ENCODE data around the gene SMIM41.

SMIM41 gene

DNA sequence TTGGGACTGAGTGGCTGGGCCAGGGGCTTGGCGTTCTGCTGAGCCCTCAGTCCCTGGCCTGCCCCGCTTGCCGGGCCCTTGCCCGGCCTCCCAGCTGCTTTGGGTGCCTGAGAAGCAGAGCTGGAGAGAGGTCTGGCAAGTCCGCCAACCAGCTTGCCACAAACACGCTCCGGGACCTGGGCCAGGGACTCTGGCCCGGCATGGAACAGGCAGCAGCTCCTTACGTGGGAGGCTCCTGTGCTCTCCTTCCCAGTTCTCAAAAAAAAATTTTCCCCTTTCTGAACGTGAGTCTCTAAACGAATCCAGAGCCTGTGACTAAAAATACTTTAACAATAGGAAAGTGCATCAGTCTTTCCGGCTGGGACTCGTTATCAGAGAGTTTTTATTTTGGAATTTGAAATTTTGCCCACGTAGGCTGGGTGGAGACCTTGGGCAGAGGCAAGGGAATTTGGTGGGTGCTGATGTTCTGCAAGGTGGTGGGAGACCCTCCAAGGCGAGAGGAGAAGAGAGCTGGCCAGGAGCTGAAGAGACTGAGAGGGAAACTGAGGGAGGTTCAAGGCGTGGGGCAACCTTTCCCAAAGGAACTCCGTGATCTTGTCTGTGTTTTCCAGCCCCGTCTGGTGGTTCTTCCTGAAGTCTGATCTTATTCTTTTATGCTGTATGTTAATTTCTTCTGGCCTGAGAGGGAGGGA is 35.1 kb upstream of the SMIM41 start:
- Mint-ChIP-seq H3K27ac (no peak overlapping the region), H3K36me3 (peaks cover 12% of the 10 kb centered on the region), H3K4me3 (no peak overlapping the region), H3K4me1 (peaks cover 45% of the 10 kb centered on the region), H3K9me3 (no peaks in the 10 kb centered on the region)
- no peak for DNase-seq (ENCODE audit: low spot score in 2 of 2)
- no peak for ATAC-seq

DNA sequence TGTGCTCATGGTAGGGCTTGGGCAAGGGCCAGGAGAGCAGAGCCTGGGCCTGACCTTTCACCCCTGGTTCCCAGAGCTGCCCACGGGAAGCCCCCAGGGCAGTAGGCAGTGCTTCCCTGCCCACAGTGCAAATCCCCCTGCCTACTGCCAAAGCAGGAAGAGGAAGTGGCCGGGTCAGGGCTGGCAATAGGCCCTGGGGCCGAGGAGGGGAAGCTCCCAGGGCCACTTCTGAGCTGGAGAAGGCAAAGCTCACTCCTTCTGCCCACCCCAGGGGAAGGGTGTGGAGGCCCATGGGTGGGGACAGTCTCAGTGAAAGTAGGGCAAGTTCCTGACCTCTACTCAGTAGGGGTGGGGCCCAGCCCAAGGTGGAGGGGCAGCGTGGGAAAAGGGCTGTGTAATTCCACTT is 33.7 kb upstream of the SMIM41 start:
- peaks cover 44% of the 10 kb centered on the region for H3K4me1 Mint-ChIP-seq
- DNase-seq (ENCODE audit: low spot score in 2 of 2): no peak
- no peak overlapping the region for H3K4me3 Mint-ChIP-seq
- H3K36me3 Mint-ChIP-seq: peaks cover 20% of the 10 kb centered on the region
- no peak for ATAC-seq
- H3K9me3 Mint-ChIP-seq: no peaks in the 10 kb centered on the region
- peak overlapping the region; percentile 88 for H3K27ac Mint-ChIP-seq

DNA sequence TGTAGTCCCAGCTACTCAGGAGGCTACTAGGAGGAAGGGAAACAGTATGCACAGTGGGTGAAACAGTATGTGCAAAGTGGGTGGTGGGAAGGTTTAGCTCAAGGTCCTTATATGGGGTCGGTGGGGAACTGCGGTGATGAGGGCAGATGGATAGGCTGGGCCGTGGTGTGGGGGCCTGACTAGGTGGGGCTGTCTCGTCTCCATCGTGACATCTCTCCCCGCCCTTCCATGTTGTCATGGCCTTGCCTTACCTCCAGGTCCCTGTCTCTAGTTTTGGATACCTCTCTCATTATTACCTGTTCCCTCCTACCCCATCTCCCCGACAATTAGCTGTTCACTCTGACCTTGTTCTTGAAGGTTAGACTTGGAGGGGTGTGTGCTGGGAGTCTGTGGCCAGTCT is 32.6 kb upstream of the SMIM41 start:
- H3K9me3 Mint-ChIP-seq: no peaks in the 10 kb centered on the region
- H3K27ac Mint-ChIP-seq: no peak overlapping the region
- H3K36me3 Mint-ChIP-seq: peaks cover 29% of the 10 kb centered on the region
- ATAC-seq: no peak
- no peak overlapping the region for H3K4me3 Mint-ChIP-seq
- H3K4me1 Mint-ChIP-seq: peaks cover 44% of the 10 kb centered on the region
- DNase-seq (ENCODE audit: low spot score in 2 of 2): no peak

DNA sequence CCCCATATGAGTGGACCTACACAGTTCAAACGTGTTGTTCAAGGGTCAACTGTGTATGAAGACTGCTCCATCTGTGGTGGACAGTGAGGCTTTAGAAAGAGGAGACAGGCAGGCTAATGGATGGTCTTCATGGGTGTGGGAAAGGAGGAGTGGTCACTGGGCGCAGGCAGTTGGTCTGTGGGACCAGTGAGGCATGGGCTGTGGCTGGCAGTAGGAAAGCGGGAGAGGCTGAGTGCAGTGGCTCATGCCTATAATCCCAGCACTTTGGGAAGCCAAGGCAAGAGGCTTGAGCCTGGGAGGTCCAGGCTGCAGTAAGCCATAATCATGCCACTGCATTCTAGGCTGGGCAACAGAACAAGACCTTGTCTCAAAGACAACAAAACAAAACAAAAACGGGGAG is 30.2 kb upstream of the SMIM41 start:
- no peaks in the 10 kb centered on the region for H3K9me3 Mint-ChIP-seq
- peak overlapping the region; percentile 96 for H3K27ac Mint-ChIP-seq
- DNase-seq (ENCODE audit: low spot score in 2 of 2) (no peak), ATAC-seq (no peak)
- H3K4me3 Mint-ChIP-seq: peak overlapping the region; percentile 96
- peaks cover 46% of the 10 kb centered on the region for H3K36me3 Mint-ChIP-seq
- H3K4me1 Mint-ChIP-seq: peaks cover 60% of the 10 kb centered on the region

DNA sequence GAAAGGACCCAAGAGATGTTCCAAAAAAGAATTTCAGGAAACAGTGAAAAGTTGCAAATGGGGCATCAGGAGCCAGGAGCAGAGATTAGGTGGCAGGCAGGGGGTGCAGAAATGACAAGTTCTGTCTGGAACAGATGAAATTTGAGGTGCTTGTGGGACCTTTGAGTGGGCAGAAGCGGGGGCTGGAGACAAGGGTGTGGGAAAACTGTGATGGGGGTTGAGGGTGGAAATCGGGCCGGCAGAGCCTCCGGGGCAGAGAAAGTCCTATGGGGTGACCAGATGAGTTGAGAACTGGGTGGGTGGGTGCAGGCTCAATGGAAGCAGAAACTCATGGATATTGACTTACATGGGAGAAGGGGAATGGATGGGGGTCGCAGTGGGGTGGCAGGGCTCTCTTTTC is 29.8 kb upstream of the SMIM41 start:
- peak overlapping the region; percentile 96 for H3K4me3 Mint-ChIP-seq
- peaks cover 63% of the 10 kb centered on the region for H3K4me1 Mint-ChIP-seq
- ATAC-seq (no peak), DNase-seq (ENCODE audit: low spot score in 2 of 2) (no peak)
- peak overlapping the region; percentile 96 for H3K27ac Mint-ChIP-seq
- no peaks in the 10 kb centered on the region for H3K9me3 Mint-ChIP-seq
- peaks cover 50% of the 10 kb centered on the region for H3K36me3 Mint-ChIP-seq

DNA sequence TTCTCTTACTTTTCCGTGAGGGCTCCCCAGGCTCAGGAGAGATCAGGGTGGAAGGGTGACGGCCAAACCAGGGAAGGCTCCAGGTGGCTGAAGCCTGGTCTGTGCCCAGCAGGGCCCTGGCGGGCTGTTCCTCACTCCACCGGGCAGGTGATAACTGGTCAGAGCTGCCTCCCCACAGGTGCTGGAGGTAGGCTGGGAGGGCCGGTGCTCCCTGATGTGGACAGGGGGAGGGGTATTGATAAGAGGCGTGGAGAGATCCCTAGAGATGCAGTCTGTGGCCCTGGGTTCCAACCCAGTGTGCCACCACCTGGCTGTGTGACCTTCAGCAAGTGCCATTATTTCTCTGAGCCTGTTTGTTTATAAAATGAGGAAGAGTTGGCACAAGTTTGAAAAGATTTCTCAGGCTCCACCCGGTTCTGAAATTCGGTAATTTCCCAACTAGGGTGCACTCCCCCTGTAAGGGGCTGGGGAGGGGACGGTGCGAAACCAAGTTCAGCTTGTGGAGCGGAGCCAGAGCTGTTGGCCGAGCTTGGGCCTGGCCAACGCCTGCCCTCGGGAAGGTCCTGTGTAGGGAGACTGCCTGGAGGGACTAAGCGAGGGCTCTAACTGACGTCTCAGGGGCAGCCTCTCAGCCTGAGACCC is 29.3 kb upstream of the SMIM41 start:
- Mint-ChIP-seq H3K4me1 (peaks cover 63% of the 10 kb centered on the region), H3K36me3 (peaks cover 55% of the 10 kb centered on the region), H3K9me3 (no peaks in the 10 kb centered on the region), H3K27ac (peak overlapping the region; percentile 96), H3K4me3 (peak overlapping the region; percentile 96)
- DNase-seq (ENCODE audit: low spot score in 2 of 2) (no peak), ATAC-seq (no peak)

DNA sequence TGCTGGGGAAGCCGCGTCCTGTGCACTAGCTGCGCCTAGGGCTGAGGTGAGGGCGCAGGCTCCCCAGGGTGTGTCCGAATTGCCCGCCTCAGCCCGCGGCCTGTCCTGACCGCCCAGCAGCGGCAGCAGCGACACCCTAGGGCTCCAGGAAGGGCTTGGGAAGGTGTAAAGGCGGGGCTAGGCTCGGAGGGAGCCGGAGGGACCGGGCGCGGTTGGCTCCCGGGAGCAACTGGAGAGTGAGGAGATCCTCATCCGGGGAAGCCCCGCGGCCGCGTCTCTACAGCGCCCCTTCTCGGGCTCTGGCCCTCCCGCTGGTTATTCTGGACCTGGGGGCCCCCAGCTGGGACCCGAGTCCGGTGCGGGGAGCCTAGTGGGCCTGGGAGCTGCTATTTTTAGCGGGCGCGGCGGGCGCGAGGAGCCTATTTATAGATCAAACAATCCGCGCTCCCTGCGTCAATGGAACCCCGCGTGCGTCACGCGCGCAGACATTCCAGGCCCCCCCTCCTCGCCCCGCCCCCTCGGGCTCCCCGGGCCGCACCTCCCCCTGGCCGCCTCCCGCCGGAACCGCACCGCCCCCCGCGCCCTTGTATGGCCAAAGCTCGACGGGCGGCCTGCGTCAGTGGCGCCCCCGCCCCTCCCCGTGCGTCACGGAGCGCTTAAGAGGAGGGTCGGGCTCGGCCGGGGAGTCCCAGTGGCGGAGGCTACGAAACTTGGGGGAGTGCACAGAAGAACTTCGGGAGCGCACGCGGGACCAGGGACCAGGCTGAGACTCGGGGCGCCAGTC is 28.6 kb upstream of the SMIM41 start, which contains the start of gene NR4A1:
Gene NR4A1, plus strand, starts transcription at position 685 of the 784 bp plus-strand sequence. CDS start 2,887 bp downstream, outside the sequence.
- ATAC-seq: peak; percentile 88
- Mint-ChIP-seq H3K36me3 (peaks cover 63% of the 10 kb centered on the region), H3K27ac (peak within 1 kb of the TSS; percentile 96), H3K4me3 (peak within 1 kb of the TSS; percentile 96), H3K9me3 (no peaks in the 10 kb centered on the region), H3K4me1 (peaks cover 57% of the 10 kb centered on the region)
- DNase-seq (ENCODE audit: low spot score in 2 of 2): peak; percentile 97

DNA sequence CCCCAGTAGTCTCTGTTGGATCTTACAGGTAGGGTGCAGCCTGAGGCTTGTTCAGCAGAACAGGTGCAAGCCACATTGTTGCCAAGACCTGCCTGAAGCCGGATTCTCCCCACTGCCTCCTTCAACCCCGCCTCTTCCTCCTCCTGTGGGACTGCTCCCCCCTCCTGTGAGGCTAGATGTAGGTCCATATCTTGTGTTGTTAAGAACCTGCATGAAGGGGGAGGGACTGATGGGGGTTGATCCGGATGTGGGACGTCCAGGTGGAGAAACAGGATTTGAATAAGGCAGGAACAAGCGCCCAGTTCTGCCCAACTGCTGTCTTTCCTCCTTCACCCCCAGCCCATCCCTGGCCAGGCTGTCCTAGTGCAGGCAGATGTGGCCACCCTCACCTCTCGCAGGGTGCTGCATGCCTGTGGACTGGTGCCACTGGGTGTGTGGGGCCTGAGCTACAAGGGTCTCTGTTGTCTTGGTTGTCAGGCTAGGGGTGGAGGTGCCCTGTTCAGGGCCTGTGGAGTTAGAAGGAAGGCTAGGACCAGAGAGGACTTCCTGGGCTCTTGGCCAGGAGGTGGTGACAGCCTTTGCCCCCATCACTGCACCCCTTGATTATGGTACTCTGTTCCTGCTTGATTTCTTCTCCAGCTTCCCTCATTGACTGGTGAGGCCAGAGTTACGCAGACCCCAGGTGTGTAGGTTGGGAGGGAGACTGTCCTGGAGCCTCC is 26.9 kb upstream of the SMIM41 start:
- H3K36me3 Mint-ChIP-seq: peaks cover 73% of the 10 kb centered on the region
- ATAC-seq (no peak), DNase-seq (ENCODE audit: low spot score in 2 of 2) (no peak)
- peak overlapping the region; percentile 96 for H3K4me3 Mint-ChIP-seq
- H3K27ac Mint-ChIP-seq: peak overlapping the region; percentile 96
- peaks cover 64% of the 10 kb centered on the region for H3K4me1 Mint-ChIP-seq
- H3K9me3 Mint-ChIP-seq: no peaks in the 10 kb centered on the region

DNA sequence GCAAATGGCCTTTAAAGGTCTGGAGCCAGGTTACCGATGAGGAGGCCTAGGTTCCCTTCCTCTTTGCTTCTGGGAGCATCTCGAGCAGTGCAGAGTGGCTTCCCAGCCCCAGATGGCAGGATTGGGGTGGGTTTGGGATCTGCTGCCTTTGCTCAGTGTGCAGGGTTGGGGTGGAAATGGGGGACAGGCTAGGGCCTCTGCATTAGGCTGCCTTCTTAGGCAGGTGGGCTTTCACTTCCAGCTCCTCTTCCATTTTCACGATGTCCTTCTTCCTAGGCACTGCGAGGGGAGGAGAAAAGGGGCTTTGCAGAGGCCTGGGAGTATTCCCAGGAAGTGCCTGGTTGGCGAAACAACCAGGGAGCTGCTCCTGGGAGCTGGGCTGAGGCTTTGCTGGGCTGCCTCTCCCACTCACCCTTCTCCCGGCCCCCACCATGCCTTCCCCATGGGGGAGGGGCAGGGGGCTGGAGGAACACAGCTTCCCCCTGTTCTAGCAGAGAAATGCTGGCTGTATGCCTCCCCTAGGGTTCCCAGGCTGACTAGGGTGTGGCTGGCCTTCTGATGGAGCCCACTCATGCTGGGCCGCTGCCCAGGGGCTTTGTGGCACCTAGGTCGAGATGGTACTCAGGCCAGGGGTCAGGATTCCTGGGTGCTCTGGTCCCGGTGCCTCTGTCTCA is 25.8 kb upstream of the SMIM41 start:
- DNase-seq (ENCODE audit: low spot score in 2 of 2) (no peak), ATAC-seq (no peak)
- Mint-ChIP-seq H3K27ac (peak overlapping the region; percentile 96), H3K9me3 (no peaks in the 10 kb centered on the region), H3K4me1 (peaks cover 64% of the 10 kb centered on the region), H3K36me3 (peaks cover 84% of the 10 kb centered on the region), H3K4me3 (peak overlapping the region; percentile 96)

DNA sequence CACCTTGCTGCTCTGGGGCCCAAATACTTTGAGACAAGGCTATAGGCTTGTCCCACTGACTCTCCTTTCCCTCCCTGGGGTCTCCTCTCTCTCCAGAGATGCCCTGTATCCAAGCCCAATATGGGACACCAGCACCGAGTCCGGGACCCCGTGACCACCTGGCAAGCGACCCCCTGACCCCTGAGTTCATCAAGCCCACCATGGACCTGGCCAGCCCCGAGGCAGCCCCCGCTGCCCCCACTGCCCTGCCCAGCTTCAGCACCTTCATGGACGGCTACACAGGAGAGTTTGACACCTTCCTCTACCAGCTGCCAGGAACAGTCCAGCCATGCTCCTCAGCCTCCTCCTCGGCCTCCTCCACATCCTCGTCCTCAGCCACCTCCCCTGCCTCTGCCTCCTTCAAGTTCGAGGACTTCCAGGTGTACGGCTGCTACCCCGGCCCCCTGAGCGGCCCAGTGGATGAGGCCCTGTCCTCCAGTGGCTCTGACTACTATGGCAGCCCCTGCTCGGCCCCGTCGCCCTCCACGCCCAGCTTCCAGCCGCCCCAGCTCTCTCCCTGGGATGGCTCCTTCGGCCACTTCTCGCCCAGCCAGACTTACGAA is 25.2 kb upstream of the SMIM41 start:
- no peak overlapping the region for H3K27ac Mint-ChIP-seq
- no peak for ATAC-seq
- H3K4me1 Mint-ChIP-seq: peaks cover 60% of the 10 kb centered on the region
- no peak for DNase-seq (ENCODE audit: low spot score in 2 of 2)
- no peaks in the 10 kb centered on the region for H3K9me3 Mint-ChIP-seq
- H3K36me3 Mint-ChIP-seq: peaks cover 90% of the 10 kb centered on the region
- H3K4me3 Mint-ChIP-seq: no peak overlapping the region

DNA sequence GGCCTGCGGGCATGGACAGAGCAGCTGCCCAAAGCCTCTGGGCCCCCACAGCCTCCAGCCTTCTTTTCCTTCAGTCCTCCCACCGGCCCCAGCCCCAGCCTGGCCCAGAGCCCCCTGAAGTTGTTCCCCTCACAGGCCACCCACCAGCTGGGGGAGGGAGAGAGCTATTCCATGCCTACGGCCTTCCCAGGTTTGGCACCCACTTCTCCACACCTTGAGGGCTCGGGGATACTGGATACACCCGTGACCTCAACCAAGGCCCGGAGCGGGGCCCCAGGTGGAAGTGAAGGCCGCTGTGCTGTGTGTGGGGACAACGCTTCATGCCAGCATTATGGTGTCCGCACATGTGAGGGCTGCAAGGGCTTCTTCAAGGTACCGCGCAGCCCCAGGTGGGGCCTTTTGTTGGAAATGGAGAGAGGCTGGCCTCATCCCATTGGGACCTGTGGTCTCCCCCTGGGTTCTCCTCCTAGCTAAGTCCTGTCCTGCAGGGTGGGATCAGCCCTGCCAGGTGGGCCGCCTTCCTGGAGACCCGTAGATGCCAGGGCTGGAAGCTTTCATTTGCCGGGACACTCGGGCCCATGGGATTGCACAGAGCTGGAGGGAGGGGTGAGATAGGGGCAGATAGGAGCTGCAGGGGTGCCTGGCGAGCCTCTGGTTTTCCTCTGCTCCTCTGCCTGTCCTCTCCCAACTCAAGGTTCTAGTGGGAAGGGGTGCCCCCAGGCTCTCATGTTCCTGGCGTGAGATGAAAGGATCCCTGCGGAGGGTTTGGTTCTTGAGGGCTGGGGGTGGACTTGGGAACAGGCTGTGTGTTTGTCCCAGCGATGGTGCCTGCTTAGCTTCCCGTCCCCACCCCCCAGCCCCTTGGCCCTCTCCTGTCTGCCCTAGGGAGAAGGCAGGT is 24.4 kb upstream of the SMIM41 start:
- Mint-ChIP-seq H3K4me1 (peaks cover 52% of the 10 kb centered on the region), H3K4me3 (no peak overlapping the region)

DNA sequence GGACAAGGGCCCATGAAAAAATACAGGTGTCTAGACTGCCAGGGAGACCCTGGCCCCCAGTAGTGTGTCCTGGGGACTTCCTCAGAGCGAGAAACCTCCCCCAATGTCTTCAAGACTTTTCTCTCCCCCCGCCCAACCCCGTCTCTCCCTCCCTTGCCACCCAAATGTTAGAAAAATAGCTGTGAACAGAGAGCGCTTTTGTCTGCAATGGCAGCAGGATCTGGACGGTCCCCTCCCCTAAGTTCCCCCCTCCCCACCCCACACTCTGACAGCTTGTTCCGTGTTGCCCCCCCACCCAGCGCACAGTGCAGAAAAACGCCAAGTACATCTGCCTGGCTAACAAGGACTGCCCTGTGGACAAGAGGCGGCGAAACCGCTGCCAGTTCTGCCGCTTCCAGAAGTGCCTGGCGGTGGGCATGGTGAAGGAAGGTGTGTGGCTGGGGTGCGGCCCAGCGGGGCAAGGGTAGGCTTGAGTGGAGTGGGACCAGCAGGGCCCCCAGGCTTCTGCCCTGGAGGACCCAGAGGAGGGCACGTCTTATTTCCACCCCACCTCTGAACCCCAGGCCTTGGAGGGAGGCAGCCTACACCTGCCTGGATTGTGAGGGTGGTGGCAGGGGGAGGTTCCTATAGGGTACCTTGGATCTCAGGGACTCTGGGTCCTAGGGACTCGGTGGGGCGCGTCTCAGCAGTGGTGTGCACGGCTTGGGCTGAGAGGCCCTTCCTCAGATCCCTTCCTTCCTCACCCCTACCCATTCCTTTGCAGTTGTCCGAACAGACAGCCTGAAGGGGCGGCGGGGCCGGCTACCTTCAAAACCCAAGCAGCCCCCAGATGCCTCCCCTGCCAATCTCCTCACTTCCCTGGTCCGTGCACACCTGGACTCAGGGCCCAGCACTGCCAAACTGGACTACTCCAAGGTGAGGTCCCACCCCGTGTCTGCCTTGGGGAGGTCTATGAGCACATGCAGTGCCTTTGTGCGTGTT is 23.5 kb upstream of the SMIM41 start:
- Mint-ChIP-seq H3K36me3 (peaks cover 80% of the 10 kb centered on the region), H3K9me3 (no peaks in the 10 kb centered on the region), H3K4me1 (peaks cover 45% of the 10 kb centered on the region), H3K4me3 (no peak overlapping the region), H3K27ac (no peak overlapping the region)
- ATAC-seq (no peak), DNase-seq (ENCODE audit: low spot score in 2 of 2) (no peak)

More for the DNA sequence above, 24.4 kb upstream of the SMIM41 start:
- Mint-ChIP-seq H3K27ac (no peak overlapping the region), H3K9me3 (no peaks in the 10 kb centered on the region), H3K36me3 (peaks cover 89% of the 10 kb centered on the region)
- no peak for ATAC-seq
- no peak for DNase-seq (ENCODE audit: low spot score in 2 of 2)
